IPS-18c (cell line): ENCODE data around the gene CYP46A1.

Source experiments
- H3K4me3 ChIP-seq: 2 replicates; pipeline ENCODE4 v1.7.0; 2013; ENCODE audit warnings: low read depth, mild to moderate bottlenecking, low read length, moderate library complexity; ENCODE audit not compliant: insufficient read depth
- H3K9me3 ChIP-seq: one replicate; pipeline ENCODE4 v1.6.1; 2013; ENCODE audit warnings: mild to moderate bottlenecking, low read length, moderate library complexity; ENCODE audit not compliant: control insufficient read depth, insufficient read depth

CYP46A1 gene

GRCh38 chr14:99667821-99668220 lies 16.3 kb upstream of the CYP46A1 start:
- Histone ChIP-seq H3K4me3 (no peak overlapping the region), H3K9me3 (no peaks in the 10 kb centered on the region)

GRCh38 chr14:99668307-99669295 lies 15.5 kb upstream of the CYP46A1 start:
- H3K4me3 ChIP-seq, result no peak overlapping the region
- H3K9me3 ChIP-seq, result no peaks in the 10 kb centered on the region

GRCh38 chr14:99670361-99671234 lies 13.5 kb upstream of the CYP46A1 start:
- H3K9me3 ChIP-seq, result no peaks in the 10 kb centered on the region
- H3K4me3 ChIP-seq, result no peak overlapping the region

GRCh38 chr14:99671235-99672224 lies 12.6 kb upstream of the CYP46A1 start:
- H3K9me3 ChIP-seq, result no peaks in the 10 kb centered on the region
- no peak overlapping the region for H3K4me3 ChIP-seq

GRCh38 chr14:99672506-99673304 lies 11.4 kb upstream of the CYP46A1 start:
- no peak overlapping the region; the same call in 1 of the 2 replicates for H3K4me3 ChIP-seq

GRCh38 chr14:99673305-99674063 lies 10.6 kb upstream of the CYP46A1 start:
- Histone ChIP-seq H3K9me3 (peaks cover 5% of the 10 kb centered on the region), H3K4me3 (no peak overlapping the region; the same call in 1 of the 2 replicates)

More at GRCh38 chr14:99672506-99673304, 11.4 kb upstream of the CYP46A1 start:
- peaks cover 3% of the 10 kb centered on the region for H3K9me3 ChIP-seq

GRCh38 chr14:99674064-99674650 lies 9.9 kb upstream of the CYP46A1 start:
- no peak overlapping the region for H3K4me3 ChIP-seq

GRCh38 chr14:99674776-99675381 lies 9.2 kb upstream of the CYP46A1 start:
- Histone ChIP-seq H3K4me3 (no peak overlapping the region), H3K9me3 (peaks cover 5% of the 10 kb centered on the region)

More at GRCh38 chr14:99674064-99674650, 9.9 kb upstream of the CYP46A1 start:
- H3K9me3 ChIP-seq, result peaks cover 5% of the 10 kb centered on the region

GRCh38 chr14:99675382-99675835 lies 8.7 kb upstream of the CYP46A1 start:
- H3K9me3 ChIP-seq, result peaks cover 5% of the 10 kb centered on the region
- no peak overlapping the region for H3K4me3 ChIP-seq

GRCh38 chr14:99675951-99676350 lies 8.1 kb upstream of the CYP46A1 start:
- no peak overlapping the region for H3K4me3 ChIP-seq
- peaks cover 5% of the 10 kb centered on the region for H3K9me3 ChIP-seq

GRCh38 chr14:99676657-99677056 lies 7.4 kb upstream of the CYP46A1 start:
- Histone ChIP-seq H3K9me3 (peaks cover 5% of the 10 kb centered on the region), H3K4me3 (no peak overlapping the region)

- Histone ChIP-seq H3K4me3 (no peak overlapping the region; the same call in 1 of the 2 replicates), H3K9me3 (peaks cover 5% of the 10 kb centered on the region)
Measured at GRCh38 chr14:99677231-99678140, 6.6 kb upstream of the CYP46A1 start.

- peaks cover 5% of the 10 kb centered on the region for H3K9me3 ChIP-seq
Measured at GRCh38 chr14:99678198-99678597, 5.9 kb upstream of the CYP46A1 start.

GRCh38 chr14:99679111-99679510 lies 5.0 kb upstream of the CYP46A1 start:
- no peak overlapping the region for H3K4me3 ChIP-seq
- peaks cover 5% of the 10 kb centered on the region for H3K9me3 ChIP-seq

More at GRCh38 chr14:99678198-99678597, 5.9 kb upstream of the CYP46A1 start:
- H3K4me3 ChIP-seq, result no peak overlapping the region
